Chondrocyte (in vitro differentiated cells): ENCODE measurements around the gene DYRK1B. TPM values are rescaled to one million over a fixed set of nuclear protein-coding genes. Genes with fewer than 3 reads are reported as not detected.

Experiments
- DNase-seq: peaks from one replicate; pipeline ENCODE4 v3.0.0; 2021; ENCODE audit warnings: mixed read lengths, low spot score
- H3K27ac Mint-ChIP-seq: one replicate; pipeline ENCODE4 v1.8.0; 2021; ENCODE audit warnings: mild to moderate bottlenecking, moderate library complexity, mixed read lengths; ENCODE audit not compliant: unreplicated experiment
- H3K27me3 Mint-ChIP-seq: 2 replicates; pipeline ENCODE4 v1.8.0; 2021; ENCODE audit warnings: low read depth, mixed read lengths
- H3K36me3 Mint-ChIP-seq: 2 replicates; pipeline ENCODE4 v1.8.0; 2021; ENCODE audit warnings: low read depth, mixed read lengths
- H3K4me1 Mint-ChIP-seq: 2 replicates; pipeline ENCODE4 v1.8.0; 2021; ENCODE audit warnings: low read depth, mild to moderate bottlenecking, mixed read lengths
- H3K4me3 Mint-ChIP-seq: one replicate; pipeline ENCODE4 v1.8.0; 2021; ENCODE audit warnings: mild to moderate bottlenecking, moderate library complexity, mixed read lengths; ENCODE audit not compliant: unreplicated experiment
- H3K9me3 Mint-ChIP-seq: 2 replicates; pipeline ENCODE4 v1.8.0; 2021; ENCODE audit warnings: low read depth, mixed read lengths
- CTCF ChIP-seq: fragments of 200-600 bp; sonication (generic); IDR thresholded peaks from 2 replicates; pipeline ENCODE4 v1.5.0; 2021; ENCODE audit warnings: antibody characterized with exemption, mild to moderate bottlenecking, moderate library complexity
- total RNA-seq: library from RNA; stranded (reverse); gene quantifications from 3 replicates; pipeline ENCODE4 v1.2.1, GENCODE V29; 2021

The DYRK1B gene
- total RNA-seq, 1 donor from 2014 or later, result 20.0 TPM

GRCh38 chr19:39824143-39825092 is 9.5 kb downstream of the DYRK1B start:
- Mint-ChIP-seq H3K4me1 (no peaks in the 10 kb centered on the region), H3K9me3 (no peaks in the 10 kb centered on the region), H3K36me3 (peaks cover 7% of the 10 kb centered on the region), H3K4me3 (no peak overlapping the region), H3K27me3 (no peaks in the 10 kb centered on the region), H3K27ac (no peak overlapping the region)
- no peak for TF ChIP-seq CTCF
- DNase-seq, result peak; percentile 92

- Mint-ChIP-seq H3K36me3 (peaks cover 2% of the 10 kb centered on the region), H3K4me3 (no peak overlapping the region), H3K27me3 (no peaks in the 10 kb centered on the region), H3K9me3 (no peaks in the 10 kb centered on the region), H3K27ac (no peak overlapping the region), H3K4me1 (no peaks in the 10 kb centered on the region)
- no peak for TF ChIP-seq CTCF
- DNase-seq, result no peak
Measured at GRCh38 chr19:39823686-39824085, 10.3 kb downstream of the DYRK1B start.

DNA sequence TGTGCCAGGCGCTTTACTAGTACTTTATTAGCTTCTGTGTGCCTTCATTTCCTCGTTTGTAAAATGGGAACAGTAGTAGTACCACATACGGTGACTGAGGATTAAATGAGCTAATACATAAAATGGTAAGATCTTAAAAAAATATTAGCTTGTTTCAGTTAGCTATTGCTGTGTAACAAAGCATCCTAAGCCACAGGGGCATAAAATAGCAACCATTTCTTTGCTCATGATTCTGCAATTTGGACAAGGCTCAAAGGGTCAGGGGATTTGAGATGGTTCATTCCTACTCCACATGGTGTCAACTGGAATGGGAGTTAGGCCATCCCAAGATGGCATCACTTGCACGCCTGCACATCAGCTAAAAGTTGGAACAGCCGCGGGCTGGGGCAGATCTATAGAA is 13.3 kb downstream of the DYRK1B start:
- TF ChIP-seq CTCF, result no peak
- H3K27ac Mint-ChIP-seq, result no peak overlapping the region
- no peak overlapping the region for H3K4me3 Mint-ChIP-seq
- no peaks in the 10 kb centered on the region for H3K27me3 Mint-ChIP-seq
- no peak for DNase-seq
- H3K9me3 Mint-ChIP-seq, result no peaks in the 10 kb centered on the region
- H3K36me3 Mint-ChIP-seq, result peaks cover 5% of the 10 kb centered on the region
- H3K4me1 Mint-ChIP-seq, result no peaks in the 10 kb centered on the region

DNA sequence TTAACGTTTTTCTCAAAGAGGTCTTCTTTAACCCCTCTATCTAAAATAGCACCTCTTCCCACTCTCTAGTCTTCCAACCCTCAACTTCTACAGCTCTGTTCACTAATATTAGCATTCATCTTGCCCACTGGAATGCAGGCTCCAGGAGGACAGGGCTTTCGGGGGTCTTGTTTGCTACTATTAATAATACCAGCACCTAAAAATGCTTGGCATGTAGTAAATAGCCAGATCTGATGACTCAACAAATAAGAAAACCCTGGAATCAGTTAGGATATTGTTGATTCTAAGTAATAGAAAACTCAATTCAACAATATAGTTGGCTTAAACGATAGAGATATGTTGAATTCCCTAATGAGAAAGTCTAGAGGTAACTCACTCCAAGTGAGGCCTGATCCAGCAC is 14.2 kb downstream of the DYRK1B start:
- no peak for TF ChIP-seq CTCF
- no peak overlapping the region for H3K27ac Mint-ChIP-seq
- H3K27me3 Mint-ChIP-seq, result no peaks in the 10 kb centered on the region
- H3K4me3 Mint-ChIP-seq, result no peak overlapping the region
- peaks cover 5% of the 10 kb centered on the region for H3K36me3 Mint-ChIP-seq
- DNase-seq, result no peak
- H3K9me3 Mint-ChIP-seq, result no peaks in the 10 kb centered on the region
- no peaks in the 10 kb centered on the region for H3K4me1 Mint-ChIP-seq

GRCh38 chr19:39818626-39819097 is 15.3 kb downstream of the DYRK1B start:
- TF ChIP-seq CTCF, result no peak
- Mint-ChIP-seq H3K36me3 (peaks cover 5% of the 10 kb centered on the region), H3K4me1 (no peaks in the 10 kb centered on the region), H3K27ac (no peak overlapping the region), H3K4me3 (no peak overlapping the region), H3K27me3 (no peaks in the 10 kb centered on the region), H3K9me3 (no peaks in the 10 kb centered on the region)
- no peak for DNase-seq
